ENCODE measurements around the gene DUSP9. TPM values are rescaled to one million over a fixed set of nuclear protein-coding genes. Genes with fewer than 3 reads are reported as not detected.

Gene DUSP9
- total RNA-seq, 1 experiment from 2014 or later: 2.4 TPM

DNA sequence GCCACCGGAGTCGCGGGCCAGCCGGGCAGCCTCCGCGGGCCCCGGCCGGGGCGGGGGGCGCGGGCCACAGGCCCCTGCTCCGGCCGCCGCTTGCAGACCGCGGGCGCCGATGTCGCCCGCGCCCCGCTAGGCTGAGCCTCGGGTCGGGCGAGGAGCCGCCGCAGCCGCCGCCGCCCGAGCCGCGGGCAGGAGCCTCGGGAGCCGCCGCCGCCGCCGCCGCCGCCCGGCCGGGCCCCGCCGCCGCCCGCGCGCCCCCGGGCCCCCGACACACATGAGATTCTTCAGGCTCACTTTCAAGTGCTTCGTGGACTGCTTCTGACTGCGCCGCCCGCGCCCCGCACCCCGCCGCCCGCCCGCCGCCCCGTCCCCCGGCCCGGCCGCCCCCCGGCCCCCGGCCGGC is 41.1 kb downstream of the DUSP9 start:
- no peak overlapping the region for H3K27ac ChIP-seq (ENCODE audit: insufficient read length, low read depth, low read length)
- no peak overlapping the region for H3K4me2 ChIP-seq (ENCODE audit: insufficient read depth, insufficient read length, low read length)
- H2BK15ac ChIP-seq (ENCODE audit: low read depth, low read length): no peak overlapping the region
- H2BK12ac ChIP-seq (ENCODE audit: insufficient read length, low read depth, low read length): no peak overlapping the region
- H4K5ac ChIP-seq (ENCODE audit: insufficient read length, low read depth, low read length): no peak overlapping the region
- H3K23me2 ChIP-seq (ENCODE audit: insufficient read length, low read depth, low read length, poor library complexity, severe bottlenecking): no peaks in the 10 kb centered on the region
- no peak overlapping the region for H3K9ac ChIP-seq (ENCODE audit: extremely low read depth, insufficient read length, low read length)
- H4K20me1 ChIP-seq (ENCODE audit: control insufficient read depth, insufficient read depth, insufficient read length): peaks cover 5% of the 10 kb centered on the region
- H3K79me1 ChIP-seq (ENCODE audit: insufficient read depth, low read depth, low read length, poor library complexity, severe bottlenecking): no peaks in the 10 kb centered on the region
- Mint-ChIP-seq H3K9me3 (peaks cover 32 to 55% of the 10 kb centered on the region in 2 experiments), H3K27me3 (ENCODE audit: low read depth) (peaks cover 2% of the 10 kb centered on the region; the same call in 1 of the 2 replicates), H3K4me1 (peaks cover 15 to 19% of the 10 kb centered on the region in 2 experiments), H3K27ac (no peak overlapping the region), H3K4me3 (no peak overlapping the region), H3K36me3 (ENCODE audit: insufficient read depth in 1 of 3, low read depth in 3 of 3) (peaks cover 15 to 41% (median 40%) of the 10 kb centered on the region in 3 experiments)
- peaks cover 6% of the 10 kb centered on the region for H3K9me3 ChIP-seq (ENCODE audit: control insufficient read depth, low read depth, low read length)
- H3K79me2 ChIP-seq (ENCODE audit: insufficient read depth, low read length): no peaks in the 10 kb centered on the region; the same call in 1 of the 2 replicates
- H2BK5ac ChIP-seq (ENCODE audit: insufficient read length, low read length): no peak overlapping the region
- no peak overlapping the region for H3K4ac ChIP-seq (ENCODE audit: low read depth, low read length)
- H3K14ac ChIP-seq (ENCODE audit: insufficient read depth, low read length): no peak overlapping the region
- WGBS (ENCODE audit: extremely low coverage, insufficient read length, low lambda C conversion rate): no CpG with 5 or more reads among the region's 69 CpGs
- H4K8ac ChIP-seq (replicated peaks; ENCODE audit: insufficient read length, low read depth, low read length): no peak overlapping the region
- H3K23ac ChIP-seq (ENCODE audit: insufficient read length, low read depth, low read length): no peak overlapping the region
- H3K56ac ChIP-seq (ENCODE audit: insufficient read length, low read depth, low read length): no peak overlapping the region
- H3K18ac ChIP-seq (ENCODE audit: insufficient read length, low read depth, low read length): no peak overlapping the region
- no peaks in the 10 kb centered on the region; the same call in 1 of the 2 replicates for H3K4me1 ChIP-seq (ENCODE audit: insufficient read depth, low read length)
- TF ChIP-seq CTCF (conservative IDR thresholded peaks at IDR 0.05): no peak
- no peak overlapping the region for H4K91ac ChIP-seq (ENCODE audit: insufficient read length, low read depth, low read length)
- H2BK120ac ChIP-seq (ENCODE audit: low read depth, low read length, poor library complexity, severe bottlenecking): no peak overlapping the region
- H3T11ph ChIP-seq (ENCODE audit: low read length): no peak overlapping the region
- no peak overlapping the region for H2BK20ac ChIP-seq (ENCODE audit: low read depth, low read length, poor library complexity, severe bottlenecking)
- DNase-seq: no peak
- H2AK5ac ChIP-seq (ENCODE audit: insufficient read length, low read length): no peak overlapping the region
- no peak overlapping the region for H2AFZ ChIP-seq (ENCODE audit: low read length)
- no peaks in the 10 kb centered on the region for H3K27me3 ChIP-seq (ENCODE audit: insufficient read depth, low read length)
